HG03139 (cell line): ENCODE results near the gene PODNL1.

Experiments
- ATAC-seq: cut with Tn5 transposase; IDR thresholded peaks from one replicate; pipeline ENCODE4 v1.9.1; 2021; ENCODE audit not compliant: unreplicated experiment

The PODNL1 gene

DNA sequence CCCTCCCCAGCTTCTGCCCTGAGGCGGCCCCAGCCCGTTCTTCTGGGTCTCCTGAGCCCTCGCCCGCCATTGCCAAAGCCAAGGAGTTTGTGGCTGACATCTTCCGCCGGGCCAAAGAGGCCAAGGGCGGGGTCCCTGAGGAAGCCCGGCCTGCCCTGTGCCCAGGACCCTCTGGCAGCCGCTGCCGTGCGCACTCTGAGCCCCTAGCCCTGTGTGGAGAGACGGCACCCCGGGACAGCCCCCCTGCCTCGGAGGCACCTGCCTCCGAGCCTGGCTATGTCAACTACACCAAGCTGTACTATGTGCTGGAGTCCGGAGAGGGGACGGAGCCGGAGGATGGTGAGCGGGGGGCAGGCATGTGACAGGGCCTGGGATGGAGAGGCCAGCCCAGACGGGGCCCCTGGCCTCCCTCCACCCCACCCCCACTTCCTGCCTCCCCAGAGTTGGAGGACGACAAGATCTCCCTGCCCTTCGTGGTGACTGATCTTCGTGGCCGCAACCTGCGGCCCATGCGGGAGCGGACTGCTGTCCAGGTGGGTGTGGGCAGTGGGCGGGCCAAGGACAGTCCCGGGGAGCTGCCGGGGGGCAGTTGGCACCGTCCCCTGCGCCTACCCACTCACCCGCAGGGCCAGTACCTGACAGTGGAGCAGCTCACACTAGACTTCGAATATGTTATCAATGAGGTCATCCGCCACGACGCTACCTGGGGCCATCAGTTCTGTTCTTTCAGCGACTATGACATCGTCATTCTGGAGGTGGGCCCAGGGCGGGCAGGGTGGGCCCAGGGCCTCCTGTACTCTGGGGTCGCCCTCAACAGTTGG is 21.1 kb upstream of the PODNL1 start:
- ATAC-seq = no peak

DNA sequence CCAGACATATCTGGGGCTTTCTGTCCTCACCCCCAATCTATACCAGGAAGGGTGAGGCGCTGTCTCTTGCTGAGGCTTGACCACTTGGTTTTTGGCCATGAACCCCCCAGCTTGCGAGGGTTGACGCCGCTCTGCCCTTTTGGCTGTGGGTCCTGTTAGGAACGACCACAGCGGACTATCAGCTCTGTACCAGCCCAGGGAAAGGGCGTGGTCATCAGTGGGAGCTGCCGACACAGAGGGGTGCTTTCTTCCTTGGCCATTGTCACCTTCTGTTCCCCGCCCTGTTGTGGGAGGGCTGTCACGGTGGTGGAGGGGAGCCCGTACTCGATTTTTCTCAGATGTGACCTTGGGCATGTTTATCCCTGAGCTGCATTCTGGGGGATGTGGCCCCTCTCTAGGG is 19.8 kb upstream of the PODNL1 start:
- ATAC-seq = no peak

DNA sequence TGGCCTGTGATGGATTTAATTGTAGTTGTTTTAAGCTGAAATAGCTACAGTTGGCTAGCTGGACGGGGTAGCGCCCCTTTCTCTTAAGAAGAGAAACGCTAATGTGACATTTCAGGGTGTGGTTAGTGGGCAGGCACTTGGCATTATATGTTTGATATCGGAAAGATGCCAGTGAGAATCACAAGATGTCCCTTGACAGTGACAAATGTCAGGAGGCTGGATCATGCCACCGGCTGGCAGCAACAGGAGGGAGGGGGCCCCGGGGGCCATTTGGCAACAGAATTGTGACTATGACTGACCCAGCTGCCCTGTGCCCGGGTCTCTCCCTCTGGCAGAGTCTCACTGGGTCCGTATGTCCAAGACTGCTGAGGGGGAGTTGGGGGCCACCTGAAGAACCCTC is 18.8 kb upstream of the PODNL1 start:
- ATAC-seq = no peak

DNA sequence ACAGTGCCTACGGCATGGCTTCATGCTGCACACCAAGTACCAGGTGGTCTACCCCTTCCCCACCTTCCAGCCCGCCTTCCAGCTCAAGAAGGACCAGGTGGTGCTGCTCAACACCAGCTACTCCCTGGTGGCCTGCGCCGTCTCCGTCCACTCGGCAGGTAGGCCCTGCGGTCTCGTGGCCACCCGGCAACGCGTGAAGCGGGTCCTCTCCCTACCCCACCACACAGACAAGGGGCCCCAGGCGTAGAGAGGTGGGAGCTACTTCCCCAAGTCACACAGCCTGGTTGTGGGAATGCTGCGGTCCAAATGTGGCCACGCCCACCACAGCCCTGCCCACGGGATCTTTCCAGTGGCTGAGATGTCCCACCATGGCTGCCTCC is 18.1 kb upstream of the PODNL1 start:
- ATAC-seq = no peak

DNA sequence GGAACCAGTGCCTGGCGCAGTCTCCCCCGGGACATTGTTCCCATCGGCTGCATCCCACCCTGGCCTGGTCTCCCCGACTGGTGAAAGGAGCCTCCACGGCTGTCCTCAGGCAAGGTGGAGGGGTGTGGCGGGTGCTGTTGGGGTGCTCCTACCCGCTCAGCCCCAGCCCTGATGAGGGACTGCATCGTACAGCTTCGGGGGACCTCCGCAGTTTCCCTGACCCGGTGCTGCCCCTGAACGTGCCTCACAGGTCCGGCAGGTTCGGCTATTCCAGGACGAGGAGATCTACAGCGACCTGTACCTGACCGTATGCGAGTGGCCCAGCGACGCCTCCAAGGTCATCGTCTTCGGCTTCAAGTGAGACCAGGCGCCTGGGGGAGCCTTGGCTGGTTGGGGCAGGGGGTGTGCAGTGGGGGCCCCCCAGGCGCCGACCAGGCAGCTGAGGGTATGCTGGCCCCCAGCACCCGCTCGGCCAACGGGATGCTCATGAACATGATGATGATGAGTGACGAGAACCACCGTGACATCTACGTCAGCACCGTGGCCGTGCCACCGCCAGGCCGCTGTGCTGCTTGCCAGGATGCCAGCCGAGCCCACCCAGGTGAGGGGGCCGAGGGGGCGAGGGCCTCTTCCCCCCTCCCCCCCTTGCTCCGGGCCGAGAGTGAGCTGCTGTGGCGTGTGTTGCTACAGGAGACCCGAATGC is 17.6 kb upstream of the PODNL1 start:
- no peak for ATAC-seq

DNA sequence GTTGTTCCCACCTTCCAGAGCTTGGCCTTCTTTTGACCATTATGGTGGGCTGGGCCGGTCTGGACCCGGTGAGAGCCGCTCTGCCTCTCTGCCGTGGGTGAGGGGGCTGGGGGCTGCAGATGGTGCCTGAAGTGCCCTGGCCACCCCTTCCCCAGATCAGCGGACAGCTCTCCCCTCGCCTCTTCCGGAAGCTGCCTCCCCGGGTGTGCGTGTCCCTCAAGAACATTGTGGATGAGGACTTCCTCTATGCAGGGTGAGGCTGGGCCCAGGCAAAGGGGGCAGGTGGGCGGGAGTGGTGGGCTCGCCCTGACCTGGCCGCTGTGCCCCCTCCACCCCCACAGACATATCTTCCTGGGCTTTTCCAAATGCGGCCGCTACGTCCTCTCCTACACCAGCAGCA is 16.0 kb upstream of the PODNL1 start:
- no peak for ATAC-seq

DNA sequence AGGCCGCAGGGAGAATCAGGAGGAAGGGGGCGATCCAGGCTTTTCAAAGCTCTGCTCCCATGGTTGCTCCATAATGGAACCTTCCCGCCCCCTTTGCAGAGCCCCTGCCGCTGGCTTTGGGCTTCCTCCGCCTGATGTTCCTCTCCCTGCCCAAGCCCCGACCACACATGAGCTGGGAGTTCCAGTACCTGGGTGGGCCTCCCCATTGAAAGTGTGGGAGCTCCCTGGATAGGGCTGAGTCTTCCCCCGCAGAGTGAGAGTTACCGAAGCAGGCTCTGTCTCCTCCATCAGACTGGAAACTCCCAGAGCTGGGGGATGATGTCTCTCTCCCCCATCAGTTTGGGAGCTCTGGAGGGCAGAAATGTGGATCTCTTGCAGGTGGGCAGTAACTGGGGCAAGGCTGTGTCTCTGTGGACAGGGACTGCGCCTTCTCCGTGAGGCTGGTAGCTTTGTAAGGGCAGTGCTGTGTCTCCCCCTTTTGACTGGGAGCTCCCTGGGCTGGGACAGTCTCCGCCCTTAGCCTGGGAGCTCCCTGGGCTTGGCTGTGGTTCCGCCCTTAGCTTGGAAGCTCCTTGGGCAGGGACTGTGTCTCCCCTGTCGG is 14.8 kb upstream of the PODNL1 start:
- no peak for ATAC-seq

DNA sequence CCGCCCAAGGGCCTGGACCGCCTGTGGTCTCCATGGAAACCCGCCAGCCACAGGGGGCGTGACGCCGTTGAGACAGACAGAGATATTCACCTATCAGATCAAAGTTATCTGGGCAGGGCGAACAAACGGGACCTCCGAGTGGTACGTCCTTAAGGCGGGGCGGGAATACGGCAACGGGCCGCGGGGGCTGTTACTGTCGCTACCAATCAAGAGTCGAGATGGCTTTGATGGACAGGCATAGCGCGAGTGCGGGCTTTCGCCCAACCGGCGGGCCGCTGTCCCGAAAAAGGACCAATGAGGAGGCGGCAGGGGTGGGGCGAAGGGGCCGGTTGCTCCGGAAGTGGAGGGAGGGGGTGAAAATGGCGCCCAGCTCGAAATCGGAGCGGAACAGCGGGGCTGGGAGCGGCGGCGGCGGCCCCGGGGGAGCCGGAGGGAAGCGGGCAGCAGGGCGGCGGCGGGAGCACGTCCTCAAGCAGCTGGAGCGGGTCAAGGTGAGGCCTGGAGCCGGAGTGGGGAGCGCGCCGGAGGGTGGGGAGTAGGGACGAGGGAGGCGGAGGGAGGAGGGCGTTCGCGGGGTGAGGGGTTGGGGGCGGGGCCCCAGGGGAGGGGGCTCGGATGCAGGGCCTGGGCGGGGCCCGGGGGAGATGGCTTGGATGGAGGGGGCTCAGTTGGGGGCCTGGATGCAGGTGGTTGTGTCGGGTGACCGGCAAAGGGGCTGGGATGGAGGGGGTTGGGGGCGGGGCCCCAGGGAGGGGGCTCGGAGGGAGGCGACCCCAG is 14.1 kb upstream of the PODNL1 start, which contains the start of gene DCAF15:
TSS of gene DCAF15 (plus strand) at position 356 of the 777 bp plus-strand sequence. CDS start at position 360, 4 bp downstream.
- peak; percentile 93 for ATAC-seq

DNA sequence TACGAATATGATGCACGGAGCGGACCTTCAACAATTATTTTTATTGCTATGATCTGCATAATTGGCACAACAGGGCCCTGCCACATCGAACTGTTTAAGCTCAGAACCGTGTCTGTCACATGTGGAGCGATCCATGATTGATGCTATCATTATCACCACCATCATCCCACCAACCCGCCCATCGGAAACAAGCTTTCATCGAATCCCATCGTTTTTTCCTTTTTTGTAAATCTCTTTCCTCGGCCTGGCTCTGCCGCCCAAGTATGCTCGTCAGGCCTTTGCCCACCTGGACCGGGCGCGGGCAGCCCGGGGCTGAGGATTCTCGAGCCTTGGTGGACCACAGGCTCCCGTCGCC is 13.6 kb upstream of the PODNL1 start:
- no peak for ATAC-seq

DNA sequence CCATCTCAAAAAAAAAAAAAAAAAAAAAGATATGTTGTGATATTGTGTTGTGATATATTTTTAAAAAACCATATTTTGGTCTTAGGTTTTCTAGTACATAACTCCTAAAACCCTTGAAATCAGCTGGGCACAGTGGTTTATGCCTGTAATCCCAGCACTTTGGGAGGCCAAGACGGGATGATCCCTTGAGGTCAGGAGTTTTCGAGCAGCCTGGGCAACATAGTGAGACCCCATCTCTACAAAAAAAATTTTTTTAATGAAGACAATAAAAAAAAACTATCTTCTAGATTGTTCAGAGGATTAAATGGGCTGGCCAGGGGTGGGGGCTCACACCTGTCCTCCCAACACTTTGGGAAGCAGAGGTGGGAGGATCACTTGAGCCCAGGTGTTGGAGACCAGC is 12.8 kb upstream of the PODNL1 start:
- no peak for ATAC-seq

DNA sequence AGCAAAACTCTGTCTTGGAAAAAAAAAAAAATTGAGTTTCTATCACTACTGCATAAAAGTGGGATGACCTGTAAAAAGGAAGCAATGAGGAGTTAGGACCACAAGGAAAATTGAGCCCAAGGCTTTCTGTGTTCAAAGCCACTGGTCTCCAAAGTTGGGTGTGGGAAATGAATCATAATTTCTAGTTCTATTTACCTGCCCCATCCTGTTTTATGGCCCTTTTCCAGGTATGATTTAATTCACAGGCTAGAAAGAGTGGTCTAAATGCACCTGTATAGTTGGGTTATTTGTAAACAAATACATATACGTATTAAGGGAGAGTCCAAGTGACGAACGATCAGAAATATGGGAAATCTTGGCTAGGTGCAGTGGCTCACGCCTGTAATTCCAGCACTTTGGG is 8.2 kb upstream of the PODNL1 start:
- no peak for ATAC-seq

DNA sequence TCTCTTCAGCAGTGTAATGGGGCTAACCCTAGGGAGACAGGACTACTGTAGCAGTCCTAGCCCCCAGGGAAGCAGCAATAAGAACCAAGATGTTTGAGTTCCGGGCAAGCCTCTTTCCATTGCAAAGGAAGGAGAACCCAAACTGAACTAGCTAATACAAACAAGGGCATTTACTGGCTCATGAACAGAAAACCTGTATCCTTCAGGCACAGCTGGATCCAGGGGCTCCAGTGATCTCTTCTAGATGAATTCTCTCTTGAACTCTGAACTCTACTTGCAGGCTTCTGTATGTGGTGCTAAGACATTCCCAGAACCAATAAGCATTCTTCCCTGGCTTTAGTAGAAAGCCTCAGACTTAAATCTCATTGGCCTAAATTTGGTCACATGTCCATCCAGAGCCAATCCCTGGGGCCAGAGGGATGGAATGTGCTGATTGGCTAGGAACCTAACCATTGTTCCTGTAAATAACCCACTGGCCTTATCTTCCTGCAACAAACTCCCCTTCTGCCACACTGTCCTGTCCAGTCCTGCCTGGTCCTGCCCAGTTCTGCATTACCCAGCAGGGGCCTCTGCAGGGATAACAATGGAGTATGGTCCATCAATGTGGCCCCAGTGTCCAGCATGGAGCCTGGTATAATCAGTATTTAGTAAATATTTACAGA is 3.9 kb upstream of the PODNL1 start:
- no peak for ATAC-seq

DNA sequence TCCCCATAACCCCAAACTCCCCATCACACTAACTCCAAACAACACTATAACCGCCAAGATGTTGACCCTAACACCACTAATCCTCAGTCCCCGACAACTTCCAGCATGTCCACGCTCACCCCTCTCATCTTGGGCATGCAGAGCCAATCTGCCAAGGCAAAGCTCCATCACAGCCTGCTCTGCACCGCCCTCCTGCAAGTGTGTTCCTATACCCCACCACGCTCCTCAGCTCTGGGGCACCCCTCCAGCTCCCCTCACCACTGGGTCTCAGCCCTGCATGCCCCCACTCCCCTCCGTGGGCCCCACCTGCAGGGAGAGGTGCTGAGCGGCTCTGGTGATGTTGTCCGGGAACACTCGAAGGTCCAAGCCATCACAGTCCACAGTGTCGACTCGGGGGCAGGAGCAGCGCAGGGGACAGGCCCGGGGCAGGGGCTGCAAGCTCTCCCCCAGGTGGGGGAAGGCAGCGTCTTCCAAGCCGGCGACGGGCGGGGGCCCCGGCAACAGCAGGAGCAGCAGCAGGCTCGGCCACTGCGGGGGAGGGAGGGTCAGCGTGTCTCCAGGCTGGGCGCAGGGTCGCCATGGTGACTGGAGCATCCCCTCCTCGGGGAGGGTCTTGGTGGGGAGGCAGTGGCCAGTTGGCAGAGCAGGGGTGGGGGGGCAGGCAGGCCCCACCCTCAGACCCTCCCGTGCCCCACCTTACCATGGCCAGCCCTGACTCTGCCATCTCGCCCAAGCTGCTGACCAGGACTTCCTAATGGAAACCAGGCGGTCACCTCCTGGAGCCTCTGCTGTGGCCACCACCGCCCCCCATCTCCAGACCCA is 527 bp downstream of the PODNL1 start:
- no peak for ATAC-seq

DNA sequence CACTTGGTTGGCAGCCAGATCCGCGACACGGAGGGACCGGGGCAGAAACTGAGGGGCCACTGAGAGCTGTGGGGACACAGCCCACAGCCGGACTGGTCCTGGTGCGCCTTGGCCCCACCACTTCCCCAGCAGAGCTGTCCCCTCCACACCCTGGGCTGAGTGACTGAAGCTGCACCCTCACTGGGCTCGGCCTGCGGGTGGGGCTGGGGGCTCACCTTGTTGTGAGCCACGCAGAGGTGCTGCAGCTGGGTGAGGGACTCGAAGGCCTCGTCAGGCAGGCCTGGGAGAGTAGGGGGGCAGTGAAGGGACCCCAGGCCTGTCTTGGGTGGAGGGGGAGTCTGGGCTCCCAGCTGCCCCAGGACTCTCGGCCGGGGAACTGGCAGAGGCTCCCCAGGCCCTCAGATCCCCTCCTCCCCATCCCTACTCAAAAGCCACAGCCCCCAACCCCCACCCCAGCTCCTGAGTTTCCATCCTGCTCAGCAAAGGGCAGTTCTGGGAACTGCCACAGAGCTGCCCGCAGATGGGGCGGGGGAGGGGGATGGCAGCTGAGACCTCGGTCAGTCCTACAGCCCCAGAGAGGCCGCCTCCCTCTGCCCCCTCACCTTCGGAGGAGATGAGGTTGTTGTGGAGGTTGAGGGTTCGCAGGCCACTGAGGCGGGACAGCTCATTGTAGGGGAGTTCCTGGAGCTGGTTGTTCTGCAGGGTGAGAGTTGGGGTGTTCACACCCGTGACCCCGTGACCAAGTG is 2.3 kb downstream of the PODNL1 start:
- ATAC-seq = no peak

DNA sequence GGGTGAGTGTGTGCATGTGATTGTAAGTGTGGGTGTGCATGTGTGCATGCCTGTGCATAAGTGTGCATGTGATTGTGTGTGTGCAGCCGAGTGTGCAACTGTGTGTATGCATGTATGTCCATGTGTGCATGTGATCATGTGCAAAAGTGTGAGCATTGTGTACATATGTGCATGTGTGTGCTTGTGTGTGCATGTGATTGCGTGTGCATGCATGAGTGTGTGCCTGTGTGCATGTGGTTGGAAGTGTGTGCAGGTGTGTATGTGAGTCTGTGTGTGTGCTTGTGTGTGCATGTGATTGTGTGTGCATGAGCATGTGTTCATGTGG is 3.5 kb downstream of the PODNL1 start:
- no peak for ATAC-seq

DNA sequence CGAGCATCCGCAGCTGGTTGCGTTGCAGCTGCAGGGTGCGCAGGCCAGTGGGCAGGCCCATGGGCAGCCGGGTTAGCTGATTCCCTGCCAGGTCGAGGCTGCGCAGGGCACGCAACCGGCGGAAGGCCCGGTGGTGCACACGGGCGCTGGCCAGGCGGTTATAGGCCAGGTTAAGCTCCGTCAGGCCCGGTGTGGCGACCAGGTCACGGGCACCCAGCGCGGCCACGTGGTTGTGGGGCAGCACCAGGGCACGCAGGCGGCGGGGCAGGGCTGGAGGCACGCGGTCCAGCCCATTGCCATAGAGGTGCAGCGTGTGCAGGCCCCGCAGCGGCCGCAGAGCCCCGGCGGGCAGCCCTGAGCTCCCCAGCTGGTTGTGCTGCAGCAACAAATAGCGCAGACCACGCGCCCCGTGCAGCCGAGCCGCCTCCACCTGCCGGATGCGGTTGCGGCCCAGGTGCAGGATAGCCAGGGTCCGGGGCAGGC is 5.3 kb downstream of the PODNL1 start:
- ATAC-seq = no peak

DNA sequence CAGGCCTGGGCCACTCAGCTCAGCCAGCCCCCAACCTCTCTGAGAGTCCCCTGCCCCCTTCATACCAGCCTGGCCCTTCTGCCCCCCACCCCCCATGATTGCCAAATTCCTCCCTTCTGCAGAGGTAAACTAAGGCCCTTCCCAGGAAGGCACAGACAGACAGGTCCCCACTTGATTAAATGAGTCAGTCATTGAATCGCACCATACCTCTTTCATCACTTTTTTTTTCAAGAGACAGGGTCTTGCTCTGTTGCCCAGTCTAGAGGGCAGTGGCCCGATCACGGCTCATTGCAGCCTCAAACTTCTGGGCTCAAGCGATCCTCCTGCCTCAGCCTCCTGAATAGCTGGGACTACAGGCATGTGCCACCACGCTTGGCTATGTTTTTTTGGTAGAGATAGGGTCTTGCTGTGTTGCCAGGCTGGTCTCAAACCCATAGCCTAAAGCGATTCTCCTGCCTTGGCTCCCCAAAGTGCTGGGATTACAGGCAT is 6.0 kb downstream of the PODNL1 start:
- ATAC-seq = no peak

DNA sequence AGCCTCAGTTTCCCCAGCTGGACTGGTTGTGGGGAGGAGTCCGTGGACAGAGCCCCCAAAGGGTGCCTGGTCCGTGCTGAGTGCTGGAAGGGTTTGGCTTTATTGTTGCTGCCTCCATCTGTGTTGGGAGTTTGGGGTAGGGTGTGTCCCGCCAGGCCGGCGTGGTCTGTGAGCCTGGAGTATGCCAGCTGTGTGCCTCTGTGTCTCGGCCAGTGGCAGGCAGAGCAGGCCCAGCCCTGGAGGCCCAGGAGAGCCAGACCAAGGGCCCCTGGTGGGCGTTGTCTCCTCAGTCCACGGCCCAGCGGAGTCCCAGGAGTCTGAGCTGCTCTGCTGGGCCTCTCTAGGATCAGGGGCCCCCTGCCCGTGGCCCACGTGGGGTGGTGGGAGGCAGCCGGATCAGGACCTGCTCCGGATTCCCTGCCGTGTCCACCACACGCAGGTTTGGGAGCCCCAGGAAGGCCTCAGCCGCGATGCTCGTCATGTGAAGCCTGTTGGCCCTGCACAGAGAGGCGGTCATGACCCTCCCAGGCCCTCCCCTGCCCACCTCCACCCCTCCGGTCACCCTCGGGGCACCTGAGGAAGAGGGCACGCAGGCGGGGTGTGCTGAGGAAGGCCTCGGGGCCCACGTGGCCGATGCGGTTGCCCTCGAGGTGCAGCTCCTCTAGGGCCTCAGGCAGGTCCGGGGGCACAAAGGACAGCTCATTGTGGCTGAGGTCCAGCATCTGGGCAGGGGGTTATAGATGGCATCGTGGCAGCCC is 6.6 kb downstream of the PODNL1 start:
- no peak for ATAC-seq
